ENCODE measurements around the gene ANKK1.

ANKK1 gene

GRCh38 chr11:113411536-113411935, 24.0 kb downstream of the ANKK1 start:
- no peak for DNase-seq

- DNase-seq = no peak
Measured at GRCh38 chr11:113412675-113413074, 25.1 kb downstream of the ANKK1 start.

GRCh38 chr11:113415343-113415742, 27.8 kb downstream of the ANKK1 start:
- DNase-seq = no peak

- no peak for DNase-seq
Measured at GRCh38 chr11:113417428-113417827, 29.8 kb downstream of the ANKK1 start.

- DNase-seq = no peak
Measured at GRCh38 chr11:113419454-113420003, 31.9 kb downstream of the ANKK1 start.

- DNase-seq = no peak
Measured at GRCh38 chr11:113420808-113421207, 33.2 kb downstream of the ANKK1 start.

- DNase-seq = no peak
Measured at GRCh38 chr11:113426686-113427085, 39.1 kb downstream of the ANKK1 start.

GRCh38 chr11:113431746-113432145, 44.2 kb downstream of the ANKK1 start:
- no peak for DNase-seq

- no peak for DNase-seq
Measured at GRCh38 chr11:113435190-113435968, 47.8 kb downstream of the ANKK1 start.

- no peak for DNase-seq
Measured at GRCh38 chr11:113436672-113437252, 49.2 kb downstream of the ANKK1 start.

- no peak for DNase-seq
Measured at GRCh38 chr11:113440816-113441215, 53.2 kb downstream of the ANKK1 start.

- no peak for DNase-seq
Measured at GRCh38 chr11:113444502-113445123, 57.0 kb downstream of the ANKK1 start.

GRCh38 chr11:113446112-113446511, 58.5 kb downstream of the ANKK1 start:
- DNase-seq = no peak

- no peak for DNase-seq
Measured at GRCh38 chr11:113446938-113447337, 59.4 kb downstream of the ANKK1 start.

GRCh38 chr11:113447621-113448315, 60.2 kb downstream of the ANKK1 start:
- no peak for DNase-seq

- DNase-seq = no peak
Measured at GRCh38 chr11:113448316-113448677, 60.7 kb downstream of the ANKK1 start.

- DNase-seq = no peak
Measured at GRCh38 chr11:113449743-113450142, 62.2 kb downstream of the ANKK1 start.

All from activated naive CD4-positive, alpha-beta T cell treated with Interleukin-2 at 50 U/mL for 16 hours (primary cell).